ENCODE data around the gene DYNLT5.

- TF ChIP-seq CTCF (IDR thresholded peaks at IDR 0.05 in 2 of 3, conservative IDR thresholded peaks at IDR 0.05 in 1 of 3; ENCODE audit: borderline replicate concordance in 1 of 3, insufficient read depth in 1 of 3, low read depth in 2 of 3, low read length in 2 of 3) (no peak), POLR2AphosphoS5 (IDR thresholded peaks at IDR 0.05; ENCODE audit: low read depth, low read length) (no peak), RAD21 (IDR thresholded peaks at IDR 0.05; ENCODE audit: low read depth) (no peak), ZBTB33 (IDR thresholded peaks at IDR 0.05; ENCODE audit: extremely low read depth, insufficient replicate concordance, low read length) (no peak), POLR2A (IDR thresholded peaks at IDR 0.05; ENCODE audit: borderline replicate concordance, extremely low read depth, insufficient read depth, insufficient read length) (no peak), JUND (IDR thresholded peaks at IDR 0.05) (no peak), SRF (IDR thresholded peaks at IDR 0.05; ENCODE audit: low read depth) (no peak), CEBPB (IDR thresholded peaks at IDR 0.05; ENCODE audit: low read depth) (no peak)
- TF ChIP-seq, protein P1, sequence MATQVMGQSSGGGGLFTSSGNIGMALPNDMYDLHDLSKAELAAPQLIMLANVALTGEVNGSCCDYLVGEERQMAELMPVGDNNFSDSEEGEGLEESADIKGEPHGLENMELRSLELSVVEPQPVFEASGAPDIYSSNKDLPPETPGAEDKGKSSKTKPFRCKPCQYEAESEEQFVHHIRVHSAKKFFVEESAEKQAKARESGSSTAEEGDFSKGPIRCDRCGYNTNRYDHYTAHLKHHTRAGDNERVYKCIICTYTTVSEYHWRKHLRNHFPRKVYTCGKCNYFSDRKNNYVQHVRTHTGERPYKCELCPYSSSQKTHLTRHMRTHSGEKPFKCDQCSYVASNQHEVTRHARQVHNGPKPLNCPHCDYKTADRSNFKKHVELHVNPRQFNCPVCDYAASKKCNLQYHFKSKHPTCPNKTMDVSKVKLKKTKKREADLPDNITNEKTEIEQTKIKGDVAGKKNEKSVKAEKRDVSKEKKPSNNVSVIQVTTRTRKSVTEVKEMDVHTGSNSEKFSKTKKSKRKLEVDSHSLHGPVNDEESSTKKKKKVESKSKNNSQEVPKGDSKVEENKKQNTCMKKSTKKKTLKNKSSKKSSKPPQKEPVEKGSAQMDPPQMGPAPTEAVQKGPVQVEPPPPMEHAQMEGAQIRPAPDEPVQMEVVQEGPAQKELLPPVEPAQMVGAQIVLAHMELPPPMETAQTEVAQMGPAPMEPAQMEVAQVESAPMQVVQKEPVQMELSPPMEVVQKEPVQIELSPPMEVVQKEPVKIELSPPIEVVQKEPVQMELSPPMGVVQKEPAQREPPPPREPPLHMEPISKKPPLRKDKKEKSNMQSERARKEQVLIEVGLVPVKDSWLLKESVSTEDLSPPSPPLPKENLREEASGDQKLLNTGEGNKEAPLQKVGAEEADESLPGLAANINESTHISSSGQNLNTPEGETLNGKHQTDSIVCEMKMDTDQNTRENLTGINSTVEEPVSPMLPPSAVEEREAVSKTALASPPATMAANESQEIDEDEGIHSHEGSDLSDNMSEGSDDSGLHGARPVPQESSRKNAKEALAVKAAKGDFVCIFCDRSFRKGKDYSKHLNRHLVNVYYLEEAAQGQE (IDR thresholded peaks at IDR 0.05; ENCODE audit: low read depth), result no peak
Measured at GRCh38 chr1:66732407-66733166, 19.7 kb upstream of the DYNLT5 start.

Measured in HCT116 (cell line).